K562 (cell line): ENCODE results near the gene SLBP. TPM values are rescaled to one million over a fixed set of nuclear protein-coding genes. Genes with fewer than 3 reads are reported as not detected.
A peak's percentile ranks its signal among the peaks of the same experiment; 100 is the strongest.

Experiments
- BCL6 ChIP-seq: fragments of 250-450 bp; sonication (Bioruptor Pico); IDR thresholded peaks from 2 replicates; pipeline ENCODE4 v1.4.0; 2020
- BCLAF1 ChIP-seq, 2 experiments: fragments of 450-650 bp in 1 of 2; IDR thresholded peaks; 2 replicates each; pipeline ENCODE4 v1.6.1; 2011 to 2017; ENCODE audit warnings: low read depth in 2 of 2, antibody characterized with exemption in 1 of 2, borderline replicate concordance in 1 of 2, low read length in 1 of 2, mild to moderate bottlenecking in 1 of 2, mixed read lengths in 1 of 2; ENCODE audit not compliant: control insufficient read depth in 1 of 2
- CREB3 ChIP-seq: fragments of 450-650 bp; conservative IDR thresholded peaks from 2 replicates; pipeline ENCODE4 v1.6.1; 2016; ENCODE audit warnings: missing genetic modification characterization, low read depth, mild to moderate bottlenecking, missing compliant biosample characterization, moderate library complexity
- E2F6 ChIP-seq, 2 experiments: IDR thresholded peaks; 2 replicates each; pipeline ENCODE4 v1.6.1; 2011; ENCODE audit warnings: borderline replicate concordance in 1 of 2, control low read depth in 1 of 2, low read depth in 1 of 2, low read length in 1 of 2, mild to moderate bottlenecking in 1 of 2, mixed read lengths in 1 of 2, moderate library complexity in 1 of 2; ENCODE audit not compliant: insufficient read depth in 1 of 2, insufficient read length in 1 of 2, poor library complexity in 1 of 2, severe bottlenecking in 1 of 2; ENCODE audit errors: extremely low read depth in 1 of 2
- FOSL1 ChIP-seq: fragments of 200-800 bp; sonication (Bioruptor generic); conservative IDR thresholded peaks from 2 replicates; pipeline ENCODE4 v1.6.1; 2016; ENCODE audit warnings: missing genetic modification characterization, missing compliant biosample characterization
- HNRNPL ChIP-seq: fragments of 200-400 bp; formaldehyde crosslinking; IDR thresholded peaks from 2 replicates; pipeline ENCODE4 v1.6.1; 2017; ENCODE audit warnings: low read depth, mild to moderate bottlenecking, low read length
- JUN ChIP-seq, 2 experiments: sonication (generic) in 1 of 2; formaldehyde crosslinking in 1 of 2; IDR thresholded peaks; 2 replicates each; pipeline versions ENCODE4 v1.6.1 to v1.8.0; 2012 to 2022; ENCODE audit warnings: borderline replicate concordance in 2 of 2, mild to moderate bottlenecking in 2 of 2, improper control_type of control experiment in 1 of 2, low read depth in 1 of 2, low read length in 1 of 2, missing genetic modification reagents in 1 of 2
- NFATC3 ChIP-seq: fragments of 450-650 bp; IDR thresholded peaks from 2 replicates; pipeline ENCODE4 v1.6.1; 2017; ENCODE audit warnings: mild to moderate bottlenecking
- POU5F1 ChIP-seq: fragments of 150-350 bp; IDR thresholded peaks from 2 replicates; pipeline ENCODE4 v1.6.1; 2014; ENCODE audit warnings: borderline replicate concordance, low read length, low read depth, mild to moderate bottlenecking; ENCODE audit not compliant: partially characterized antibody
- RB1 ChIP-seq: fragments of 450-650 bp; IDR thresholded peaks from 2 replicates; pipeline ENCODE4 v1.6.1; 2017; ENCODE audit warnings: low read depth, mild to moderate bottlenecking
- RHOXF2B ChIP-seq: fragments of 250-450 bp; sonication (Bioruptor Pico); conservative IDR thresholded peaks from 2 replicates; pipeline ENCODE4 v1.5.1; 2021
- SAFB ChIP-seq: fragments of 200-400 bp; formaldehyde crosslinking; IDR thresholded peaks from 2 replicates; pipeline ENCODE4 v1.6.1; 2017; ENCODE audit warnings: low read depth, low read length, borderline replicate concordance
- TCF3 ChIP-seq: sonication (generic); formaldehyde crosslinking; IDR thresholded peaks from 2 replicates; pipeline ENCODE4 v1.4.0; 2020; ENCODE audit warnings: mild to moderate bottlenecking, missing genetic modification reagents
- YY1 ChIP-seq, 3 experiments: IDR thresholded peaks; 2 replicates each; pipeline ENCODE4 v1.6.1; 2011; ENCODE audit warnings: low read length in 2 of 3, mild to moderate bottlenecking in 2 of 3, moderate library complexity in 2 of 3, borderline replicate concordance in 1 of 3, control low read depth in 1 of 3, low read depth in 1 of 3; ENCODE audit not compliant: insufficient read depth in 3 of 3, insufficient replicate concordance in 2 of 3, control insufficient read depth in 1 of 3, insufficient read length in 1 of 3; ENCODE audit errors: extremely low read depth in 1 of 3
- ZNF134 ChIP-seq: fragments of 250-450 bp; sonication (Bioruptor Pico); conservative IDR thresholded peaks from 2 replicates; pipeline ENCODE4 v1.4.0; 2020
- ZNF589 ChIP-seq: fragments of 200-800 bp; sonication (Bioruptor generic); IDR thresholded peaks from 2 replicates; pipeline ENCODE4 v1.6.1; 2016; ENCODE audit warnings: low read depth, missing genetic modification characterization, missing compliant biosample characterization
- ZNF740 ChIP-seq, 3 experiments: fragments of 200-800 bp in 1 of 3; sonication (Bioruptor generic) in 1 of 3; sonication (generic) in 1 of 3; formaldehyde crosslinking in 1 of 3; IDR thresholded peaks; 2 replicates each; pipeline versions ENCODE4 v1.6.1 to v1.8.0; 2016 to 2022; ENCODE audit warnings: mild to moderate bottlenecking in 2 of 3, missing compliant biosample characterization in 2 of 3, missing genetic modification characterization in 2 of 3, missing genetic modification reagents in 1 of 3
- polyA plus RNA-seq, 8 experiments: library from polyadenylated mRNA; depleted of rRNA in 4 of 8; stranded (reverse) in 5 of 8; unstranded in 3 of 8; fragments of >200 nt; fragmentation: Nextera tagmentation in 2 of 8; fragmentation: Illumina TruSeq in 1 of 8; extraction: Ambion mirVana in 2 of 8; extraction: Trizol in 1 of 8; gene quantifications; 2 replicates each; pipeline versions ENCODE4 v1.2.1 to v1.2.3, GENCODE V29; 2011 to 2014; ENCODE audit warnings: inconsistent platforms in 1 of 8, missing spikeins in 1 of 8
- total RNA-seq, 7 experiments: library from RNA; depleted of rRNA in 6 of 7; stranded (reverse); fragments of >200 nt in 6 of 7; fragmentation: Illumina TruSeq in 2 of 7; extraction: Trizol in 2 of 7; gene quantifications; 2 replicates each; pipeline versions ENCODE4 v1.2.1 to v1.2.3, GENCODE V29; 2011 to 2021; ENCODE audit warnings: low replicate concordance in 1 of 7

The SLBP gene
- total and polyA plus RNA-seq, 9 of the 15 experiments (the other 6 are each of a cell fraction or from before 2014, with no cell fraction given) = 49.4 to 221 (median 162) TPM

GRCh38 chr4:1712216-1713002 is at the start of gene SLBP (continued):
- TF ChIP-seq ZNF740 (CRISPR knock-in tag; IDR thresholded peaks at IDR 0.05) (no peak), ZNF740 (tag; IDR thresholded peaks at IDR 0.05) (no peak), BCLAF1 (IDR thresholded peaks at IDR 0.05; ENCODE audit: borderline replicate concordance in 1 of 2, control insufficient read depth in 1 of 2, low read depth in 2 of 2, low read length in 1 of 2) (peak in 1 of 2 experiments; percentile 84; a peak in 3 of 4 replicates), E2F6 (IDR thresholded peaks at IDR 0.05; ENCODE audit: borderline replicate concordance in 1 of 2, extremely low read depth in 1 of 2, insufficient read depth in 1 of 2, insufficient read length in 1 of 2, low read depth in 1 of 2, low read length in 1 of 2, poor library complexity in 1 of 2, severe bottlenecking in 1 of 2) (peak; percentile 99 to 100), FOSL1 (tag) (peak; percentile 51), NFATC3 (no peak), HNRNPL (peak; percentile 81), BCL6 (no peak), SAFB (peak; percentile 92), JUN (IDR thresholded peaks at IDR 0.05; ENCODE audit: borderline replicate concordance, low read depth, low read length) (peak; percentile 45; the same call in 1 of the 2 replicates), JUN (CRISPR knock-in tag; IDR thresholded peaks at IDR 0.05; ENCODE audit: borderline replicate concordance) (peak; percentile 65; the same call in 1 of the 2 replicates), RHOXF2B (no peak), ZNF134 (CRISPR knock-in tag) (no peak), POU5F1 (no peak), RB1 (peak; percentile 99), CREB3 (tag) (no peak), TCF3 (CRISPR knock-in tag) (peak; percentile 17; the same call in 1 of the 2 replicates), ZNF589 (0 out of 2 replicates have a peak, but pooled peaks have one; percentile 26), YY1 (IDR thresholded peaks at IDR 0.05; ENCODE audit: borderline replicate concordance in 1 of 3, control insufficient read depth in 1 of 3, extremely low read depth in 1 of 3, insufficient read depth in 3 of 3, insufficient read length in 1 of 3, insufficient replicate concordance in 2 of 3, low read depth in 1 of 3, low read length in 2 of 3) (peak in 2 of 3 experiments; percentile 16 to 25)
